H1 (cell line): Measurements from ENCODE around the gene LRWD1.
"Not testable (repeated sequence)": the region's sequence is repeated elsewhere in the genome, so short reads cannot be mapped to it uniquely, and the experiment has no call there.

Source experiments
- ASH2L ChIP-seq: fragments of 200-600, 300-600 bp; sonication (generic); IDR thresholded peaks from one replicate; pipeline ENCODE4 v1.7.1; 2017; ENCODE audit warnings: low read length
- BRCA1 ChIP-seq: IDR thresholded peaks from 2 replicates; pipeline ENCODE4 v1.6.1; 2012; ENCODE audit warnings: low read depth, low read length, improper control_type of control experiment
- CEBPB ChIP-seq: IDR thresholded peaks from 2 replicates; pipeline ENCODE4 v1.6.1; 2012; ENCODE audit warnings: low read depth, low read length
- CREB1 ChIP-seq: IDR thresholded peaks from 2 replicates; pipeline ENCODE4 v1.6.1; 2012; ENCODE audit warnings: inconsistent platforms
- CTCF ChIP-seq, 3 experiments: IDR thresholded peaks; 1 replicate in 2 of 3; 2 replicates in 1 of 3; pipeline versions ENCODE4 v1.5.1 to v1.6.1; 2011; ENCODE audit warnings: low read length in 3 of 3, mild to moderate bottlenecking in 3 of 3, inconsistent platforms in 2 of 3, low read depth in 1 of 3, moderate library complexity in 1 of 3; ENCODE audit not compliant: insufficient read depth in 1 of 3; ENCODE audit errors: control extremely low read depth in 1 of 3
- EZH2 ChIP-seq: fragments of 200-600 bp; sonication (generic); IDR thresholded peaks from 2 replicates; pipeline ENCODE4 v1.7.1; 2012; ENCODE audit warnings: low read depth, mild to moderate bottlenecking, moderate library complexity, low read length, inconsistent platforms; ENCODE audit not compliant: severe bottlenecking
- MAFK ChIP-seq: IDR thresholded peaks from 2 replicates; pipeline ENCODE4 v1.6.1; 2012; ENCODE audit warnings: low read depth, mild to moderate bottlenecking, improper control_type of control experiment, low read length
- MAX ChIP-seq: IDR thresholded peaks from 2 replicates; pipeline ENCODE4 v1.6.1; 2012; ENCODE audit warnings: inconsistent platforms
- PHF8 ChIP-seq: fragments of 200-600 bp; sonication (generic); conservative IDR thresholded peaks from 2 replicates; pipeline ENCODE4 v1.7.1; 2012; ENCODE audit warnings: low read depth, mild to moderate bottlenecking, inconsistent platforms, low read length, moderate library complexity
- POLR2A ChIP-seq, 2 experiments: IDR thresholded peaks; 1 replicate in 1 of 2; 2 replicates in 1 of 2; pipeline ENCODE4 v1.6.1; 2011; ENCODE audit warnings: low read depth in 2 of 2, low read length in 2 of 2, mild to moderate bottlenecking in 2 of 2; ENCODE audit errors: control extremely low read depth in 1 of 2
- RAD21 ChIP-seq, 2 experiments: IDR thresholded peaks in 1 of 2; conservative IDR thresholded peaks in 1 of 2; 2 replicates each; pipeline ENCODE4 v1.6.1; 2011; ENCODE audit warnings: low read depth in 2 of 2, low read length in 2 of 2, improper control_type of control experiment in 1 of 2, inconsistent platforms in 1 of 2, mild to moderate bottlenecking in 1 of 2, moderate library complexity in 1 of 2
- RFX5 ChIP-seq: IDR thresholded peaks from 2 replicates; pipeline ENCODE4 v1.6.1; 2011; ENCODE audit warnings: low read depth, low read length, improper control_type of control experiment, borderline replicate concordance
- SIRT6 ChIP-seq: IDR thresholded peaks from one replicate; pipeline ENCODE4 v1.7.1; 2012; ENCODE audit warnings: low read length, inconsistent platforms

GRCh38 chr7:102493220-102493935, 28.6 kb downstream of the LRWD1 start:
- not testable (repeated sequence) for TF ChIP-seq CEBPB; MAFK; PHF8; POLR2A (IDR thresholded peaks at IDR 0.05; ENCODE audit: control extremely low read depth in 1 of 2, low read depth in 2 of 2, low read length in 2 of 2); RAD21 (IDR thresholded peaks at IDR 0.05 in 1 of 2, conservative IDR thresholded peaks at IDR 0.05 in 1 of 2; ENCODE audit: low read depth in 2 of 2, low read length in 2 of 2); MAX; BRCA1; CTCF (IDR thresholded peaks at IDR 0.05; ENCODE audit: control extremely low read depth in 1 of 3, insufficient read depth in 1 of 3, low read depth in 1 of 3, low read length in 3 of 3); RFX5; EZH2; CREB1; ASH2L; SIRT6
